Measurements from ENCODE around the gene TECR. TPM values are rescaled to one million over a fixed set of nuclear protein-coding genes. Genes with fewer than 3 reads are reported as not detected.
"Not testable (repeated sequence)": the region's sequence is repeated elsewhere in the genome, so short reads cannot be mapped to it uniquely, and the experiment has no call there.

Gene TECR
- total RNA-seq, 1 donor from 2014 or later: 20.0 TPM

- Histone ChIP-seq H3K36me3 (ENCODE audit: control insufficient read depth, insufficient read depth, low read length) (peaks cover 13% of the 10 kb centered on the region), H3K27me3 (ENCODE audit: control insufficient read depth, insufficient read depth, low read length) (no peaks in the 10 kb centered on the region), H3K4me3 (ENCODE audit: low read depth, low read length) (no peak overlapping the region)
- no peak for FAIRE-seq
- no peak for DNase-seq (ENCODE audit: low read depth)
- TF ChIP-seq, protein P1, sequence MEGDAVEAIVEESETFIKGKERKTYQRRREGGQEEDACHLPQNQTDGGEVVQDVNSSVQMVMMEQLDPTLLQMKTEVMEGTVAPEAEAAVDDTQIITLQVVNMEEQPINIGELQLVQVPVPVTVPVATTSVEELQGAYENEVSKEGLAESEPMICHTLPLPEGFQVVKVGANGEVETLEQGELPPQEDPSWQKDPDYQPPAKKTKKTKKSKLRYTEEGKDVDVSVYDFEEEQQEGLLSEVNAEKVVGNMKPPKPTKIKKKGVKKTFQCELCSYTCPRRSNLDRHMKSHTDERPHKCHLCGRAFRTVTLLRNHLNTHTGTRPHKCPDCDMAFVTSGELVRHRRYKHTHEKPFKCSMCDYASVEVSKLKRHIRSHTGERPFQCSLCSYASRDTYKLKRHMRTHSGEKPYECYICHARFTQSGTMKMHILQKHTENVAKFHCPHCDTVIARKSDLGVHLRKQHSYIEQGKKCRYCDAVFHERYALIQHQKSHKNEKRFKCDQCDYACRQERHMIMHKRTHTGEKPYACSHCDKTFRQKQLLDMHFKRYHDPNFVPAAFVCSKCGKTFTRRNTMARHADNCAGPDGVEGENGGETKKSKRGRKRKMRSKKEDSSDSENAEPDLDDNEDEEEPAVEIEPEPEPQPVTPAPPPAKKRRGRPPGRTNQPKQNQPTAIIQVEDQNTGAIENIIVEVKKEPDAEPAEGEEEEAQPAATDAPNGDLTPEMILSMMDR (IDR thresholded peaks at IDR 0.05; ENCODE audit: insufficient read depth, low read length, severe bottlenecking): no peak
These were observed 31.9 kb downstream of the TECR start for GRCh38 chr19:14561249-14561648.

DNA sequence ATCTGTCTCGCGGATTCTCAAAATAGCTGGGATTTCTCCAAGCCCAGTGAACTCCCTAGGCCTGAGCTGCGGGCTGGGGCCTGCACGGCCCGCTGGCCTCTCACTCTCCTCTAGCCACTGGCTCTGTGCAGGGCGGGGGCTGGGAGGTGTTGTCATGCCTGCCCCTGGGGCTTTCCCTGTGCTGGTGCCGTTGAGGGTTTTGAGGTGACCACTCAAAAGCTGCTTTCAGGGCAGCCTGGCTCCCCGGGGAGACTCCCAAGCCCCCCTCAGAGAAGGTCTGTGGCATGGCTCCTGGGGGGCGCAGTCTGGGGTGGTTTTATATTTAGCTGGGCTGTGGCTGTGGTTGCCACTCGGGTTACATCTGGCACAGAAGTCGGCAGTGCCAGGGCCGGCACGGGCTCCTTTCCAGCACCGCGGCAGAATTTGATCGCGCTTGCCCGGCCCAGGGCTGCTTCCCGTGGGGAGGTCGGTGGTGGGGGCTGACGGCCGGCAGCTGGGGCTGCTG, 32.5 kb downstream of the TECR start:
- no peak for FAIRE-seq
- TF ChIP-seq, protein P1 (IDR thresholded peaks at IDR 0.05; ENCODE audit: insufficient read depth, low read length, severe bottlenecking): no peak
- peaks cover 13% of the 10 kb centered on the region for H3K36me3 ChIP-seq (ENCODE audit: control insufficient read depth, insufficient read depth, low read length)
- H3K27me3 ChIP-seq (ENCODE audit: control insufficient read depth, insufficient read depth, low read length): no peaks in the 10 kb centered on the region
- H3K4me3 ChIP-seq (ENCODE audit: low read depth, low read length): no peak overlapping the region
- peak; percentile 58 for DNase-seq (ENCODE audit: low read depth)

GRCh38 chr19:14562660-14563589, 33.5 kb downstream of the TECR start:
- DNase-seq (ENCODE audit: low read depth) (no peak), FAIRE-seq (no peak)
- no peak overlapping the region for H3K4me3 ChIP-seq (ENCODE audit: low read depth, low read length)
- TF ChIP-seq, protein P1 (IDR thresholded peaks at IDR 0.05; ENCODE audit: insufficient read depth, low read length, severe bottlenecking): no peak
- H3K27me3 ChIP-seq (ENCODE audit: control insufficient read depth, insufficient read depth, low read length): no peaks in the 10 kb centered on the region
- peaks cover 13% of the 10 kb centered on the region for H3K36me3 ChIP-seq (ENCODE audit: control insufficient read depth, insufficient read depth, low read length)

DNA sequence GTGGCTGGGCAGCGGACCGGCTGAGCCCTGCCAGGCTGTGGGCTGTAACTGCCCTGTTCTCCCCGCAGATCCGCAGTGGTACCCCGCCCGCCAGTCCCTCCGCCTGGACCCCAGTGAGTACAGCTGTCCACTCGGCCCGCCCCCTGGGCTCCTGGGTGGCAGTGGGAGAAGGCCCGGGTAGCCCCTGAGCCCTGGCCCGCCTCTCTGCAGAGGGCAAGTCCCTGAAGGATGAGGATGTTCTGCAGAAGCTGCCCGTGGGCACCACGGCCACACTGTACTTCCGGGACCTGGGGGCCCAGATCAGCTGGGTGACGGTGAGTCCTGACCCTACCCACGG, 34.2 kb downstream of the TECR start:
- DNase-seq (ENCODE audit: low read depth): no peak
- no peak for FAIRE-seq
- TF ChIP-seq, protein P1 (IDR thresholded peaks at IDR 0.05; ENCODE audit: insufficient read depth, low read length, severe bottlenecking): no peak
- Histone ChIP-seq H3K27me3 (ENCODE audit: control insufficient read depth, insufficient read depth, low read length) (no peaks in the 10 kb centered on the region), H3K36me3 (ENCODE audit: control insufficient read depth, insufficient read depth, low read length) (peaks cover 9% of the 10 kb centered on the region), H3K4me3 (ENCODE audit: low read depth, low read length) (no peak overlapping the region)

- DNase-seq (ENCODE audit: low read depth) (peak; percentile 35), FAIRE-seq (no peak)
- TF ChIP-seq, protein P1 (IDR thresholded peaks at IDR 0.05; ENCODE audit: insufficient read depth, low read length, severe bottlenecking): no peak
- no peaks in the 10 kb centered on the region for H3K27me3 ChIP-seq (ENCODE audit: control insufficient read depth, insufficient read depth, low read length)
- H3K4me3 ChIP-seq (ENCODE audit: low read depth, low read length): no peak overlapping the region
- peaks cover 9% of the 10 kb centered on the region for H3K36me3 ChIP-seq (ENCODE audit: control insufficient read depth, insufficient read depth, low read length)
These were observed 34.7 kb downstream of the TECR start for GRCh38 chr19:14563989-14564651.

DNA sequence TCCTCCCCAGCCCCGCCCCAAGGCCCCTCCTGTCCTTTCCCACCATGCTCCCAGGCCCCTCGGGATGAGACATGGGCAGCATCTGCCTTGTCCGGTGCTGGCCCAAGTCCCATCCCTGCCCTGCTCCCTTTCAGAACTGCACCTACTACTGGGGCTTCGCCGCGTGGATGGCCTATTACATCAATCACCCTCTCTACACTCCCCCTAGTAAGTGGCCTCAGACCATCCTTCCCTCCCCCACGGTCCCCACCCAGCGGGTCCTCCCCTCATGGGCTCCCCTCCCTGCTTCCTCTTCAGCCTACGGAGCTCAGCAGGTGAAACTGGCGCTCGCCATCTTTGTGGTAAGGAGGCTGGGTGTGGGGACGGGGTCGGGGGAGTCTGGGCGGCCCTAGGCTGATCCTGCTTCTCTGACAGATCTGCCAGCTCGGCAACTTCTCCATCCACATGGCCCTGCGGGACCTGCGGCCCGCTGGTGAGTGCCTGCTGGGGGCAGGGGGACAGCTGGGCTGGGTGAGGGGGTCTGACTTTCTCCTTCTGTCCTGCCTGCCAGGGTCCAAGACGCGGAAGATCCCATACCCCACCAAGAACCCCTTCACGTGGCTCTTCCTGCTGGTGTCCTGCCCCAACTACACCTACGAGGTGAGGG, 35.4 kb downstream of the TECR start:
- peak; percentile 32 for FAIRE-seq
- not testable (repeated sequence) for H3K27me3 ChIP-seq (ENCODE audit: control insufficient read depth, insufficient read depth, low read length); DNase-seq (ENCODE audit: low read depth); H3K4me3 ChIP-seq (ENCODE audit: low read depth, low read length)
- peaks cover 10% of the 10 kb centered on the region for H3K36me3 ChIP-seq (ENCODE audit: control insufficient read depth, insufficient read depth, low read length)

Measured in bronchial epithelial cell (primary cell).